Heart right ventricle (tissue), 16 donors: ENCODE results near the gene DYSF. TPM values are rescaled to one million over a fixed set of nuclear protein-coding genes. Genes with fewer than 3 reads are reported as not detected.

ENCODE experiments used
- ATAC-seq, 8 donors: fragments of 200-7000 bp; cut with Tn5 transposase; one replicate each; pipeline ENCODE4 v1.9.1; 2020; ENCODE audit warnings: mild to moderate bottlenecking in 8 of 8, moderate library complexity in 8 of 8, moderate number of reproducible peaks in 1 of 8
- DNase-seq, 2 donors: peaks; one replicate each; pipeline ENCODE4 v3.0.0-alpha.2; 2020
- H3K27ac ChIP-seq, 10 donors: fragments of 200-600 bp; sonication (generic) in 2 of 10; one replicate each; pipeline versions ENCODE4 v1.5.0 to v1.8.0; 2020 to 2022; ENCODE audit warnings: mild to moderate bottlenecking in 3 of 10
- H3K27me3 ChIP-seq, 7 donors: fragments of 200-600 bp; one replicate each; pipeline ENCODE4 v1.8.0; 2021 to 2022; ENCODE audit warnings: mild to moderate bottlenecking in 2 of 7
- H3K36me3 ChIP-seq, 9 donors: fragments of 200-600 bp; sonication (generic) in 1 of 9; one replicate each; pipeline versions ENCODE4 v1.5.0 to v1.8.0; 2020 to 2022; ENCODE audit warnings: mild to moderate bottlenecking in 2 of 9
- H3K4me1 ChIP-seq, 9 donors: fragments of 200-600 bp; sonication (generic) in 1 of 9; one replicate each; pipeline versions ENCODE4 v1.5.0 to v1.8.0; 2020 to 2022; ENCODE audit warnings: mild to moderate bottlenecking in 4 of 9
- H3K4me3 ChIP-seq, 10 donors: fragments of 200-600 bp; sonication (generic) in 2 of 10; one replicate each; pipeline versions ENCODE4 v1.5.0 to v1.8.0; 2020 to 2022; ENCODE audit warnings: mild to moderate bottlenecking in 7 of 10, moderate library complexity in 2 of 10
- H3K9me3 ChIP-seq, 11 donors: fragments of 200-600 bp in 10 of 11; sonication (generic) in 2 of 11; one replicate each; pipeline versions ENCODE4 v1.5.0 to v1.8.0; 2013 to 2022; ENCODE audit warnings: mild to moderate bottlenecking in 2 of 11, control low read depth in 1 of 11, moderate library complexity in 1 of 11
- WGBS, 2 donors: extraction: QIAGEN DNeasy Blood & Tissue Kit; methylation state at CpG; one replicate each; pipeline ENCODE4 v1.1.7; 2013; ENCODE audit warnings: inconsistent platforms in 1 of 2; 5-methylcytosine and 5-hydroxymethylcytosine counted together
- intact Hi-C, 10 donors: fragments of 100-400 bp; cut with DNase I; formaldehyde crosslinking; loops; one replicate each; pipeline versions ENCODE4 v1.11.1 to v1.14.2; 2022
- polyA plus RNA-seq, 2 donors: library from polyadenylated mRNA; stranded (reverse); fragments of 200-250 nt; gene quantifications; one replicate each; pipeline ENCODE4 v1.2.3, GENCODE V29; 2013
- total RNA-seq, 10 donors: library from RNA; stranded (reverse); fragmentation: NEBNext Ultra II Directional in 3 of 10; extraction: Animal tissue kit (Norgen Biotek cat#: 25700) in 3 of 10; gene quantifications; one replicate each; pipeline versions ENCODE4 v1.2.1 to v1.2.4, GENCODE V29; 2021 to 2023
- TF ChIP-seq, protein P1 (sequence below), 9 donors: fragments of 200-600 bp; sonication (generic) in 2 of 9; IDR thresholded peaks; one replicate each; pipeline versions ENCODE4 v1.5.0 to v1.8.0; 2021 to 2022; ENCODE audit warnings: antibody characterized with exemption in 9 of 9, mild to moderate bottlenecking in 5 of 9, moderate library complexity in 1 of 9
- donor health status: Arrhythmogenic right ventricular cardiomyopathy.
- donor health status: ischemic (EF 13 %, LVEDD 7.1; RV severe dilation, severe dysfunction).
- donor health status: healthy with polysubstance abuse.
- donor health status: DM: no; HTN: yes; CAD: no.
- donor health status: DM: no; HTN: no; CAD: no.
- donor health status: ischemic (EF 25% LVEDD 6.9; RV normal size, moderate dysfunction).
- donor health status: ischemic (EF 25% LVEDD 5.7; RV mildly dilated, moderate dysfunction).
- donor health status: healthy.
- donor health status: DM: yes; HTN: yes; CAD: no.
- donor health status: Ischemic cardiomyopathy.
- donor health status: ischemic (EF 35%, LVEDD 5.7; RV mildly dilated, moderate dysfunction).
- donor health status: nonischemic (EF 11% LVEDD 7.7; RV severe dilation, severe dysfunction).
- donor health status: DM: yes; HTN: yes; CAD: no.
- donor health status: PGD.
- donor health status: ischemic (EF 29% LVEDD 5.4; RV normal size, mild dysfunction).
- donor health status: nonischemic (EF 23%, LVEDD 6.1; RV moderate dilation, normal function).

Gene DYSF
- total and polyA plus RNA-seq, 12 donors, result 20.6 to 100 (median 64.8) TPM

DNA sequence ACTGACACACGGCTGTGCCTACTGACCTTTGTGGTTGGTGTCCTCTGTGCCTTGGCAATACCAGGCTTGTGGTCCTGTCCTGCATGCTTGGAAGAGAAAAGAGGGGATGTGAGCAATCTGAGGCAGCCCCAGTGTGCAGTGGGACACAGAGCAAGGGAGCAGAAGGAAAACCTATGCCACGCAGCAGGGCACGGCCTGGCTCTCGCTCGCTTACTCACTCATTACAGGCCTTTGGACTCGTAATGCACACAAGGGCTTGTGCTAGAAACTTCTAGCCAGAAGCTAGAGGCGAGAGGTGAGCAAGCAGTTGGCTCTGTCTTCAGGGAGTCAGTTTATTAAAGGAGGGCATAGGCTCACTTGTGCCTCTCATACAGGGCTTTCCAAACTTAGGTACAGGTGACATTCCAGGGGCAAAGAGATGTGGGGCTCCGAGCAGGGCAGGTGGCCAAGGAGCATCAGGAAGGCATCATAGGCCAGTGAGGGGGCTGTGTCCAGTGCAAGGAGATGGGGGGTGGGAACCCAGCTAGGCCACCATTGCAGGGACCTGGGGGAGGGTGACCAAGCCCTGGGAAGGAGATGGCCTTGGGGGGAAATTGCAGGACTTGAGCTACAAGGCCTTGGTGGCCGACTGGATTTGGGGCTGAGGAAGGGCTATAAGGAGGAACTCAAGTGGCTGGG lies 100.8 kb downstream of the DYSF start:
- Histone ChIP-seq H3K27me3 (no peaks in the 10 kb centered on the region), H3K36me3 (peaks cover 0 to 80% (median 13%) of the 10 kb centered on the region in 9 donors), H3K27ac (no peak overlapping the region), H3K4me3 (no peak overlapping the region), H3K4me1 (no peaks in the 10 kb centered on the region), H3K9me3 (no peaks in the 10 kb centered on the region)
- 95 to 96% methylated on average over 9 of the region's 9 CpGs for WGBS, 2 donors
- ATAC-seq, result no peak
- TF ChIP-seq, protein P1, sequence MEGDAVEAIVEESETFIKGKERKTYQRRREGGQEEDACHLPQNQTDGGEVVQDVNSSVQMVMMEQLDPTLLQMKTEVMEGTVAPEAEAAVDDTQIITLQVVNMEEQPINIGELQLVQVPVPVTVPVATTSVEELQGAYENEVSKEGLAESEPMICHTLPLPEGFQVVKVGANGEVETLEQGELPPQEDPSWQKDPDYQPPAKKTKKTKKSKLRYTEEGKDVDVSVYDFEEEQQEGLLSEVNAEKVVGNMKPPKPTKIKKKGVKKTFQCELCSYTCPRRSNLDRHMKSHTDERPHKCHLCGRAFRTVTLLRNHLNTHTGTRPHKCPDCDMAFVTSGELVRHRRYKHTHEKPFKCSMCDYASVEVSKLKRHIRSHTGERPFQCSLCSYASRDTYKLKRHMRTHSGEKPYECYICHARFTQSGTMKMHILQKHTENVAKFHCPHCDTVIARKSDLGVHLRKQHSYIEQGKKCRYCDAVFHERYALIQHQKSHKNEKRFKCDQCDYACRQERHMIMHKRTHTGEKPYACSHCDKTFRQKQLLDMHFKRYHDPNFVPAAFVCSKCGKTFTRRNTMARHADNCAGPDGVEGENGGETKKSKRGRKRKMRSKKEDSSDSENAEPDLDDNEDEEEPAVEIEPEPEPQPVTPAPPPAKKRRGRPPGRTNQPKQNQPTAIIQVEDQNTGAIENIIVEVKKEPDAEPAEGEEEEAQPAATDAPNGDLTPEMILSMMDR (IDR thresholded peaks at IDR 0.05), result no peak
- DNase-seq, result no peak
- intact Hi-C loops, result loop anchor here in 2 of 10 donors (10.0 kb wide), 3 partner anchors 121 to 581 kb away; no protein-coding TSS in a partner anchor

GRCh38 chr2:71554706-71555056 lies 101.3 kb downstream of the DYSF start:
- DNase-seq (no peak), ATAC-seq (no peak)
- no peaks in the 10 kb centered on the region for H3K27me3 ChIP-seq
- no peaks in the 10 kb centered on the region for H3K9me3 ChIP-seq
- peaks cover 0 to 85% (median 13%) of the 10 kb centered on the region in 9 donors for H3K36me3 ChIP-seq
- no peaks in the 10 kb centered on the region for H3K4me1 ChIP-seq
- no peak overlapping the region for H3K27ac ChIP-seq
- H3K4me3 ChIP-seq, result no peak overlapping the region
- TF ChIP-seq, protein P1 (IDR thresholded peaks at IDR 0.05), result no peak
- intact Hi-C loops, result loop anchor here in 2 of 10 donors (10.0 kb wide), 3 partner anchors 120 to 580 kb away; no protein-coding TSS in a partner anchor
- WGBS, 2 donors, result 95 to 98% methylated on average over 2 of the region's 2 CpGs

GRCh38 chr2:71555798-71556454 lies 102.6 kb downstream of the DYSF start:
- Histone ChIP-seq H3K36me3 (peaks cover 0 to 87% (median 13%) of the 10 kb centered on the region in 9 donors), H3K27me3 (no peaks in the 10 kb centered on the region), H3K27ac (no peak overlapping the region), H3K9me3 (no peaks in the 10 kb centered on the region), H3K4me3 (no peak overlapping the region), H3K4me1 (no peaks in the 10 kb centered on the region)
- intact Hi-C loops, result loop anchor here in 2 of 10 donors (10.0 kb wide), 3 partner anchors 119 to 579 kb away; no protein-coding TSS in a partner anchor
- no peak for ATAC-seq
- WGBS, 2 donors, result 88 to 90% methylated on average over 21 of the region's 21 CpGs
- TF ChIP-seq, protein P1 (IDR thresholded peaks at IDR 0.05), result no peak
- no peak for DNase-seq

DNA sequence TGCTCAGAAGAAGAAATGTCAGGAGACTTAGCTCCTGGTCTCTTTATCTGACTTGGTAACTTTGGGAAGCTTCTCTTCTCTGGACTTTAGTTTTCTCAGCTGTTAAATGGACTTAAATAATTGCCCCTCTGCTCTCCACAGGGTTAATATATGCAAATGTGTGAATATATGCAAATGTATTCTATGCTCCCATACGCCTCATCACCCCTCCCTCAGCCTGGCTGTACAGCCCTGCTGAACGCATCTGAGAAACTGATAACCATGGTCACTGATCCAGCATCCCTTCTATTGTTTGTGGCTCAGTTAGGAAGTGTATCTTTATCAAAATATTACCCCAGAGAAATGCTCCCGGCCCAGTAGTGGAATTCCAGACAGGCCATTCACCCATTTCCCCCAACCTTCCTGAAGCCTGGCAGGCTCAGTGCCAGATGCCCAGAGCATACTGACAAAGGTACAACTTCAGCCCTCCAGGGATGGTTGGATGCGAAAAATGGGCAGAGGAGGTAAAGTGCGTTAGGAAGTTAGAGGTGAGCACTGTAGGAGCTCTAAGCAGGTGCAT lies 103.4 kb downstream of the DYSF start:
- H3K36me3 ChIP-seq, result peaks cover 0 to 88% (median 13%) of the 10 kb centered on the region in 9 donors
- DNase-seq, result no peak
- no peak for ATAC-seq
- H3K27me3 ChIP-seq, result no peaks in the 10 kb centered on the region
- 72% methylated on average over 5 of the region's 5 CpGs for WGBS, 2 donors
- H3K9me3 ChIP-seq, result no peaks in the 10 kb centered on the region
- H3K4me3 ChIP-seq, result no peak overlapping the region
- H3K27ac ChIP-seq, result no peak overlapping the region
- TF ChIP-seq, protein P1 (IDR thresholded peaks at IDR 0.05), result no peak
- intact Hi-C loops, result loop anchor here in 2 of 10 donors (10.0 kb wide), 3 partner anchors 118 to 578 kb away; no protein-coding TSS in a partner anchor
- H3K4me1 ChIP-seq, result no peaks in the 10 kb centered on the region
